ENCODE results near the gene HOXB6. TPM values are rescaled to one million over a fixed set of nuclear protein-coding genes. Genes with fewer than 3 reads are reported as not detected.
A peak's percentile ranks its signal among the peaks of the same experiment; 100 is the strongest.

Gene HOXB6
- total RNA-seq, 4 donors from 2014 or later = 0.88 to 18.2 (median 7.3) TPM; not detected in 1

DNA sequence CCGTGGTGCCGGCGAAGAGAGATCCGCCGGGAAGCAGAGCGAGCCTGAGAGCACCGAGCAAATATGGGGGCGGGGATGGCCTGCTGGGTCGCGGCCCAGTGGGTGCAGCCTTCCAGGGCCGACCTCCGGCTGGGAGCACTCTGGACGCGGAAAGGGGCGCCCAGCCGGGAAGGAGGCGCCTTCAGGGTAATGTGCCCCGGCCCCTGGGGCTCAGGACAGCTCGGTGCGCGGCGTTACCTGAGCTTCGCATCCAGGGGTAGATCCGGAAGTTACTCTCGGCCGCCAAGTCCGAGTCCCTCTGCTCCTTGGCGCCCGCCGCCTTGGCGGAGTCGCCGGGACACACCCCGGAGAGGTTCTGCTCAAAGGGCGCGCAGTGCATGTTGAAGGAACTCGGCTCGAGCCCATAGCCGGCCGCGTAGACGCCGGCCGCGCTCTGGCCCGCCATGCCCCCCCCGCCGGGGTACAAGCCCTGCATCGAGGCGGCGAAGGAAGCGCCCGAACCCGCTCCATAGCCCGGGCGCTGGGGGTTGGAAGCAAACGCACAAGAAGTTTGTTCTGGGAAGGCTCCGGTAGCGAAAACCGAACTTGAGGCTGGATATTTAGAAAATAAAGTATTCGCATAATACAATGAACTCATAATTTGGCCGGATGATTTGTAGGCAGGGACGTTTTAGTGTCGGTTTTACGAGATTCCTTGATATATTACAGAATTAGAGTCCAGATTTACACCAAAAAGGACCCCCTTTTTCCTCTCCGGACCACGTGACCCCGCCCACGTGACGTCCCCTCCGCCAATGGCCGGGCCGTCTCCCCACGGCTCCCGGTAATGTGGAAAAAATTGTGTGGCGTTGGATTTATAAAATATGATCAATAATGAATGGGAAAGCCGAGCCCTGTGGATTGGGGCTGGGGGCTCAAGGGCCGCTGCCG, 5.8 kb upstream of the HOXB6 start, which contains the start of gene HOXB7:
TSS of gene HOXB7 (minus strand) at position 736 of the 930 bp plus-strand sequence. CDS start at position 637, 99 bp downstream.
- Histone ChIP-seq H3K27me3 (peaks cover 35 to 86% of the 10 kb centered on the region in 2 donors), H3K4me1 (peaks cover 0 to 16% of the 10 kb centered on the region in 2 donors), H3K27ac (peak within 1 kb of the TSS; percentile 43 to 75), H3K36me3 (no peaks in the 10 kb centered on the region), H3K9me3 (no peaks in the 10 kb centered on the region), H3K4me3 (peak within 1 kb of the TSS; percentile 27 to 42)
- intact Hi-C loops (cut with DNase I; ENCODE audit: low total_unique reads) = no loop called here
- DNase-seq = peak in 1 of 2 donors; percentile 72
- no peak for TF ChIP-seq POLR2A (IDR thresholded peaks at IDR 0.05)
- no peak for TF ChIP-seq CTCF (IDR thresholded peaks at IDR 0.05)

GRCh38 chr17:48609759-48610281, 5.0 kb upstream of the HOXB6 start:
- TF ChIP-seq CTCF (IDR thresholded peaks at IDR 0.05) (no peak), POLR2A (IDR thresholded peaks at IDR 0.05) (no peak)
- Histone ChIP-seq H3K27ac (peak overlapping the region; percentile 43 to 75), H3K9me3 (no peaks in the 10 kb centered on the region), H3K4me3 (peak overlapping the region; percentile 27 to 42), H3K27me3 (peaks cover 32 to 87% of the 10 kb centered on the region in 2 donors), H3K36me3 (no peaks in the 10 kb centered on the region), H3K4me1 (peaks cover 0 to 16% of the 10 kb centered on the region in 2 donors)
- no peak for DNase-seq
- intact Hi-C loops (cut with DNase I; ENCODE audit: low total_unique reads) = no loop called here

DNA sequence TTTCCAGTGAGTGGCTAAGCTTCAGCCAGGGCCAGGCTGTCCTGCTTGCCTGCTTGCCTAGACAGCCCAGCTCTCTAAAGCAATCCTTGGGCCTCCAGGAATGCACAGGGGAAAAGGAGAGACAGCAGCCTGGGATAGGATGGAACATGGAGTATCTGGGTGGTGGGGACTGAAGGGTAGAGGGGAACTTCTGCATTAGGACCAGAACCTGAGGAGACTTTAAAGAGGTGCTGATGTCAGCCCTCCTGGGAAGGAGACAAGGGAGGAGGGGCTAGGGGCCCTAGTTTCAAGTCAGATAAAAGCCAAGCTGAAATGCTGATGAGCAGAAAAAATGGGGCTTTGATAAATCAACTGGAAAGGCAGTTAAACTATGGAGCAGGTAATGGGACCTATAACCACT, 4.2 kb upstream of the HOXB6 start:
- H3K27ac ChIP-seq = no peak overlapping the region
- H3K4me3 ChIP-seq = no peak overlapping the region
- no peaks in the 10 kb centered on the region for H3K9me3 ChIP-seq
- H3K36me3 ChIP-seq = no peaks in the 10 kb centered on the region
- peaks cover 25 to 87% of the 10 kb centered on the region in 2 donors for H3K27me3 ChIP-seq
- peaks cover 0 to 16% of the 10 kb centered on the region in 2 donors for H3K4me1 ChIP-seq
- intact Hi-C loops (cut with DNase I; ENCODE audit: low total_unique reads) = no loop called here
- DNase-seq = no peak
- TF ChIP-seq POLR2A (IDR thresholded peaks at IDR 0.05) (no peak), CTCF (IDR thresholded peaks at IDR 0.05) (no peak)

- Histone ChIP-seq H3K4me1 (peaks cover 0 to 15% of the 10 kb centered on the region in 2 donors), H3K27ac (no peak overlapping the region), H3K36me3 (no peaks in the 10 kb centered on the region), H3K27me3 (peaks cover 21 to 88% of the 10 kb centered on the region in 2 donors), H3K4me3 (no peak overlapping the region), H3K9me3 (no peaks in the 10 kb centered on the region)
- intact Hi-C loops (cut with DNase I; ENCODE audit: low total_unique reads) = no loop called here
- TF ChIP-seq POLR2A (IDR thresholded peaks at IDR 0.05) (no peak), CTCF (IDR thresholded peaks at IDR 0.05) (no peak)
- no peak for DNase-seq
Observed at GRCh38 chr17:48608494-48608834, 3.7 kb upstream of the HOXB6 start.

All from uterus (tissue), 4 donors.